K562 (cell line): Measurements from ENCODE around the gene SLC8A2. TPM values are rescaled to one million over a fixed set of nuclear protein-coding genes. Genes with fewer than 3 reads are reported as not detected.
A peak's percentile ranks its signal among the peaks of the same experiment; 100 is the strongest.

Source experiments
- ATAC-seq: fragments of 200-7000 bp; cut with Tn5 transposase; 3 replicates; pipeline ENCODE4 v1.9.1; 2020; ENCODE audit warnings: moderate library complexity
- BruUV-seq: library from RNA; stranded (reverse); fragments of 400-500 nt; replicated peaks from 2 replicates; lab custom pipeline; 2021; lab: Mats Ljungman, UMichigan
- CTCF ChIA-PET: fragments of 300-600 bp; formaldehyde crosslinking; extraction: SDS; loops from one replicate; lab custom pipeline; 2021; ENCODE audit warnings: low intra/inter-chr PET ratio; lab: Yijun Ruan, JAX
- POLR2A ChIA-PET: fragments of 300-600, 350-650 bp; sonication (Branson Sonifier 250); formaldehyde crosslinking; extraction: SDS; loops from one replicate; lab custom pipeline; 2021; ENCODE audit warnings: antibody characterized with exemption, inconsistent platforms; lab: Yijun Ruan, JAX
- DNase-seq, 4 experiments: peaks; one replicate each; pipeline versions ENCODE4 v3.0.0 to v3.0.0-alpha.2; 2011 to 2018; ENCODE audit warnings: low spot score in 3 of 4, mixed read lengths in 3 of 4; ENCODE audit errors: extremely low read depth in 1 of 4
- FAIRE-seq: peaks from 2 replicates; lab custom pipeline; 2011; peaks lifted over from hg19 to GRCh38; lab: Jason Lieb, UNC
- H2AFZ ChIP-seq: 2 replicates; pipeline ENCODE4 v1.6.0; 2011; ENCODE audit warnings: low read depth, low read length, control low read depth, inconsistent platforms
- H3K27ac ChIP-seq: fragments of 200-600 bp; 3 replicates; pipeline ENCODE4 v1.8.0; 2011; ENCODE audit warnings: low read depth, mild to moderate bottlenecking, control low read depth, inconsistent platforms, low read length, moderate library complexity, mixed read lengths; ENCODE audit errors: extremely low read depth
- H3K27me3 ChIP-seq, 2 experiments: fragments of 300-600 bp in 1 of 2; 2 replicates in 1 of 2; 3 replicates in 1 of 2; pipeline versions ENCODE4 v1.6.0 to v1.8.0; 2011; ENCODE audit warnings: inconsistent platforms in 2 of 2, low read length in 2 of 2, mild to moderate bottlenecking in 1 of 2, mixed read lengths in 1 of 2, moderate library complexity in 1 of 2; ENCODE audit not compliant: control insufficient read depth in 2 of 2, insufficient read depth in 2 of 2
- H3K36me3 ChIP-seq: fragments of 300-600 bp; 3 replicates; pipeline ENCODE4 v1.8.0; 2011; ENCODE audit warnings: mild to moderate bottlenecking, low read length, inconsistent platforms; ENCODE audit not compliant: control insufficient read depth, insufficient read depth
- H3K4me1 ChIP-seq, 2 experiments: fragments of 200-600 bp in 1 of 2; replicated peaks in 1 of 2; 2 replicates in 1 of 2; 3 replicates in 1 of 2; pipeline versions ENCODE4 v1.5.1 to v1.8.0; 2011; ENCODE audit warnings: inconsistent platforms in 2 of 2, low read length in 2 of 2, mild to moderate bottlenecking in 1 of 2, mixed read lengths in 1 of 2, moderate library complexity in 1 of 2; ENCODE audit not compliant: control insufficient read depth in 2 of 2, insufficient read depth in 2 of 2
- H3K4me2 ChIP-seq: 2 replicates; pipeline ENCODE4 v1.6.1; 2011; ENCODE audit warnings: low read length, control low read depth, inconsistent platforms, mixed read lengths; ENCODE audit not compliant: insufficient read depth
- H3K4me3 ChIP-seq: fragments of 200-600 bp; sonication (generic), shearing (Covaris generic); 2 replicates; pipeline ENCODE4 v1.5.1; 2016; ENCODE audit warnings: control low read depth, inconsistent platforms
- H3K79me2 ChIP-seq: fragments of 200-600 bp; 3 replicates; pipeline ENCODE4 v1.8.0; 2011; ENCODE audit warnings: low read length, inconsistent platforms; ENCODE audit not compliant: control insufficient read depth, insufficient read depth
- H3K9ac ChIP-seq, 2 experiments: 2 replicates each; pipeline versions ENCODE4 v1.6.0 to v1.6.1; 2011; ENCODE audit warnings: low read depth in 2 of 2, low read length in 2 of 2, control low read depth in 1 of 2, inconsistent platforms in 1 of 2, mild to moderate bottlenecking in 1 of 2, mixed read lengths in 1 of 2; ENCODE audit not compliant: insufficient read depth in 1 of 2
- H3K9me1 ChIP-seq: one replicate; pipeline ENCODE4 v1.6.0; 2011; ENCODE audit warnings: inconsistent platforms, mild to moderate bottlenecking, low read length, moderate library complexity; ENCODE audit not compliant: control insufficient read depth, insufficient read depth
- H3K9me3 ChIP-seq: replicated peaks from 2 replicates; pipeline ENCODE4 v1.5.1; 2011; ENCODE audit warnings: low read depth, low read length, inconsistent platforms; ENCODE audit not compliant: control insufficient read depth, insufficient read depth
- H4K20me1 ChIP-seq: replicated peaks from 2 replicates; pipeline ENCODE4 v1.6.1; 2011; ENCODE audit warnings: low read length, inconsistent platforms, mixed read lengths; ENCODE audit not compliant: control insufficient read depth, insufficient read depth
- EGR1 ChIP-seq: fragments of 450-650 bp; conservative IDR thresholded peaks from 2 replicates; pipeline ENCODE4 v1.6.1; 2017; ENCODE audit warnings: mild to moderate bottlenecking
- PRDM10 ChIP-seq: fragments of 450-650 bp; IDR thresholded peaks from 2 replicates; pipeline ENCODE4 v1.6.1; 2018; ENCODE audit not compliant: partially characterized antibody
- WGBS: fragments of 100-300 bp; shearing (Covaris generic); methylation state at CpG from one replicate; pipeline ENCODE4 v1.1.6; 2016; ENCODE audit warnings: low coverage, mixed read lengths; ENCODE audit not compliant: insufficient coverage; ENCODE audit errors: missing lambda C conversion rate; 5-methylcytosine and 5-hydroxymethylcytosine counted together
- in situ Hi-C: fragments of 300-500 bp; cut with MboI; formaldehyde crosslinking; loops from 4 replicates; pipeline ENCODE4 v1.15.0; 2018; ENCODE audit warnings: inconsistent platforms, mixed read lengths
- intact Hi-C: fragments of 100-400 bp; cut with micrococcal nuclease; formaldehyde crosslinking; loops from 2 replicates; pipeline ENCODE4 v1.14.2; 2022
- polyA plus RNA-seq, 8 experiments: library from polyadenylated mRNA; depleted of rRNA in 4 of 8; stranded (reverse) in 5 of 8; unstranded in 3 of 8; fragments of >200 nt; fragmentation: Nextera tagmentation in 2 of 8; fragmentation: Illumina TruSeq in 1 of 8; extraction: Ambion mirVana in 2 of 8; extraction: Trizol in 1 of 8; gene quantifications; 2 replicates each; pipeline versions ENCODE4 v1.2.1 to v1.2.3, GENCODE V29; 2011 to 2014; ENCODE audit warnings: inconsistent platforms in 1 of 8, missing spikeins in 1 of 8
- total RNA-seq, 7 experiments: library from RNA; depleted of rRNA in 6 of 7; stranded (reverse); fragments of >200 nt in 6 of 7; fragmentation: Illumina TruSeq in 2 of 7; extraction: Trizol in 2 of 7; gene quantifications; 2 replicates each; pipeline versions ENCODE4 v1.2.1 to v1.2.3, GENCODE V29; 2011 to 2021; ENCODE audit warnings: low replicate concordance in 1 of 7

The SLC8A2 gene
- total and polyA plus RNA-seq, 9 of the 15 experiments (the other 6 are each of a cell fraction or from before 2014, with no cell fraction given) = 0.07 to 0.66 (median 0.24) TPM; not detected in 3

DNA sequence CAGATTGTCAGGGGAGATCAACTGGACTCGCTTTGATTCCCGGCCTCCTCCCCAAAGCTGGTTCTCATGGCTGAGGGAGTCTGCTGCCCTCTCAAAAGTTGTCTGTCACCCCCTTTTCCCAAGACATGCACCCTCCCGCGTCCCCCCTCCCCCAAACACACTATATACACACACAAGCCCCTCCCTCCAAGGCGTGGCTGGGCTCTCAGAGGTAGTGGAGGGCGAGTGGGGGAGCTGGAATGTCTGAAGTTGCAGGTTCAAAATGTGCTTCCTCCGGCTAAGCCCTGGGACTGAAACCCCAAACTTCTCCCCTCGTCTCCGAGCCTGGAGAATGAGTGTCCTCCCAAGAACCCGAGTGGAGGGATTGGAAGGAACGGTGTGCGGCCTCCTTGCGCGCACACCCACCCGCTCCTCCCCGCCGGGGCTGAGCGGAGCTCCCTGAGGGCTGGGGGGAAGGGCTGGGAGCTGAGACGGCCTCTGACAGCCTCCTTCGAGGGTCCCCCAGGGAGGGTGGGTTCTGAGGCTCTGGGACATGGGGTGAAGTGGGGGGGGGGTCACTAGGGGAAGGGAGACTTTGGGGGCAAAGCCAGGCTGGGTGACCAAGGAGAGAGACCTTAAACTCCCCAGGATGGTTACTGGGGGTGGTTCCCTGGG lies 42.4 kb downstream of the SLC8A2 start:
- Histone ChIP-seq H3K27ac (no peak overlapping the region), H3K9ac (peak overlapping the region in 1 of 2 experiments; percentile 27; a peak in 1 of 4 replicates), H4K20me1 (peaks cover 7% of the 10 kb centered on the region; the same call in 1 of the 2 replicates), H3K9me1 (no peaks in the 10 kb centered on the region), H3K4me3 (no peak overlapping the region), H3K36me3 (no peaks in the 10 kb centered on the region), H3K27me3 (peaks cover 2 to 7% of the 10 kb centered on the region in 2 experiments; a peak in 1 of 5 replicates), H3K79me2 (no peaks in the 10 kb centered on the region), H3K9me3 (no peaks in the 10 kb centered on the region), H3K4me2 (no peak overlapping the region), H3K4me1 (peaks cover 11 to 38% of the 10 kb centered on the region in 2 experiments; a peak in 3 of 5 replicates), H2AFZ (no peak overlapping the region)
- intact Hi-C loops (loop anchor here (5.0 kb wide), 1 partner anchor 147 kb away; no protein-coding TSS in a partner anchor), in situ Hi-C loops (no loop called here)
- TF ChIP-seq PRDM10 (peak; percentile 71), EGR1 (no peak)
- DNase-seq = no peak
- WGBS = 18% methylated on average over 9 of the region's 20 CpGs
- ChIA-PET POLR2A (interaction anchor here (0.6 to 1.7 kb wide), 5 partner anchors 8 to 294 kb away, joined by 3 to 5 read pairs (median 4); no protein-coding TSS in a partner anchor), CTCF (no interaction called here)
- BruUV-seq = no TSS peak
- FAIRE-seq = no peak
- no peak for ATAC-seq
